GM21526 (cell line): Measurements from ENCODE around the gene ZNF576.
"Not testable (repeated sequence)": the region's sequence is repeated elsewhere in the genome, so short reads cannot be mapped to it uniquely, and the experiment has no call there.

Experiments used
- ATAC-seq: cut with Tn5 transposase; IDR thresholded peaks from one replicate; pipeline ENCODE4 v1.9.1; 2021; ENCODE audit warnings: moderate library complexity; ENCODE audit not compliant: unreplicated experiment, low FRiP score

The ZNF576 gene

DNA sequence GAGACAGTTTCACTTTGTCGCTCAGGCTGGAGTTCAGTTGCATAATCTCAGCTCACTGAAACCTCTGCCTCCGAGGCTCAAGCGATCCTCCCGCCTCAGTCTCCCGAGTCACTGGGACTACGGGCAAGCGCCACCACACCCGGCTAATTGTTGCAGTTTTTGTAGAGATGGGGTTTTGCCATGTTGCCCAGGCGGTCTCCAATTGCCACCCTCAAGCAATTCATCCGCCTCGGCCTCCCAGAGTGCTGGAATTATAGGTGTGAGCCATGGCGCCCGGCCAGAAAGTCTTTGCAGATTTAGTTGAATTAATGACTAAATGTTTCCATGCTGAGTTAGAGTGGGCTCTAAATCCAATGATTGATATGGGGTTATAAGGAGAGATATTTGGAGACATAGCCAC, 47.8 kb downstream of the ZNF576 start:
- ATAC-seq: no peak

DNA sequence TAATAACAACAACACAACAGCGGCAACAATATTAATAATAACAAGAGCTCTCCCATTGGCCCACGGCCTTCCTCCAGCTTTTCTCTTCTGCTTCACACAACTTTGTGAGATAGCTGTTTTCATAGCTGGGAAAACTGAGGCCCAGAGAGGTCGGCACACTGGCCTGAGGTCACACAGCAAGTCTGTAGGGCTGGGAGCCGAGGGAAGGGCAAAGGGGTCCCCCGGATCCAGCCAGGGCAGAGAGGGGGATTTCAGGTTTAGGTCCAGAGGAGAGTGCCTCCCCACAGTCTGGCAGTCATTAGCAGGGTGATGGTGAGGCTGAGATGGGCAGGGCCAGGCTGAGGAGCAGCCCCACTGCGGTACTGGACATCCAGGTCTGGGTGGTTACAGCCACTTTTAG, 52.2 kb downstream of the ZNF576 start:
- no peak for ATAC-seq

- no peak for ATAC-seq
Observed at GRCh38 chr19:43649514-43649913, 53.1 kb downstream of the ZNF576 start.

DNA sequence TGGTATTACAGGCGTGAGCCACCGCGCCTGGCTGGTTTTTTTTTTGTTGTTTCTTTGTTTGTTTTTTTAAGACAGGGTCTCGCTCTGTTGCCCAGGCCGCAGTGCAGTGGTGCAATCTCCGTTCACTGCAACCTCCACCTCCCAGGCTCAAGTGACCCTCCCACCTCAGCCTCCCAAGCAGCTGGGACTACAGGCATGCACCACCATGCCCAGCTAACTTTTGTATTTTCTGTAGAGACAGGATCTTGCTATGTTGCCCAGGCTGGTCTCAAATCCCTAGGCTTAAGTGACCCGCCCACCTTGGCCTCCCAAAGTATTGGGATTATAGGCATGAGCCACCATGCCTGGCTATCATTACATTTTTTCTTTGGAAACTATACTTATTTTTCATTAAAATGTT, 53.9 kb downstream of the ZNF576 start:
- not testable (repeated sequence) for ATAC-seq
